Large intestine (tissue), 3 donors: Measurements from ENCODE around the gene INSM1. TPM values are rescaled to one million over a fixed set of nuclear protein-coding genes. Genes with fewer than 3 reads are reported as not detected.

Experiments
- DNase-seq, 2 donors: peaks; one replicate each; pipeline versions ENCODE4 v3.0.0 to v3.0.0-alpha.2; 2013
- H3K27ac ChIP-seq: one replicate; pipeline ENCODE4 v1.5.1; 2013; ENCODE audit warnings: low read length
- H3K27me3 ChIP-seq: 2 replicates; pipeline ENCODE4 v1.6.1; 2013; ENCODE audit warnings: low read length; ENCODE audit not compliant: control insufficient read depth, insufficient read depth
- H3K36me3 ChIP-seq: 2 replicates; pipeline ENCODE4 v1.6.1; 2013; ENCODE audit warnings: low read length; ENCODE audit not compliant: control insufficient read depth, insufficient read depth
- H3K4me1 ChIP-seq: one replicate; pipeline ENCODE4 v1.6.1; 2013; ENCODE audit warnings: low read length; ENCODE audit not compliant: control insufficient read depth, insufficient read depth
- H3K4me3 ChIP-seq: one replicate; pipeline ENCODE4 v1.5.1; 2013; ENCODE audit warnings: low read length
- H3K9me3 ChIP-seq: one replicate; pipeline ENCODE4 v1.6.1; 2013; ENCODE audit warnings: mild to moderate bottlenecking, low read depth, low read length, moderate library complexity; ENCODE audit not compliant: control insufficient read depth
- WGBS: methylation state at CpG from one replicate; pipeline ENCODE4 v1.1.5; 2013; ENCODE audit warnings: low lambda C conversion rate; ENCODE audit not compliant: insufficient coverage; 5-methylcytosine and 5-hydroxymethylcytosine counted together
- polyA plus RNA-seq: library from polyadenylated mRNA; unstranded; fragments of 120-200 nt; gene quantifications from one replicate; pipeline ENCODE4 v1.2.1, GENCODE V29; 2013

Gene INSM1
- polyA plus RNA-seq, 1 donor: 8.2 TPM

- peaks cover 40% of the 10 kb centered on the region for H3K36me3 ChIP-seq
- DNase-seq: no peak
- no peaks in the 10 kb centered on the region for H3K9me3 ChIP-seq
- no peak overlapping the region for H3K4me3 ChIP-seq
- no peak overlapping the region for H3K27ac ChIP-seq
- H3K27me3 ChIP-seq: no peaks in the 10 kb centered on the region
- WGBS: no CpG with 5 or more reads among the region's 4 CpGs
- peaks cover 7% of the 10 kb centered on the region for H3K4me1 ChIP-seq
Measured at GRCh38 chr20:20391115-20391514, 23.2 kb downstream of the INSM1 start.

- DNase-seq: peak; percentile 52 to 64
- Histone ChIP-seq H3K4me1 (peaks cover 7% of the 10 kb centered on the region), H3K27me3 (no peaks in the 10 kb centered on the region), H3K36me3 (peaks cover 42% of the 10 kb centered on the region), H3K4me3 (no peak overlapping the region), H3K27ac (no peak overlapping the region), H3K9me3 (no peaks in the 10 kb centered on the region)
- no CpG with 5 or more reads among the region's 13 CpGs for WGBS
Measured at GRCh38 chr20:20391766-20392165, 23.9 kb downstream of the INSM1 start.

GRCh38 chr20:20393207-20394120, 25.6 kb downstream of the INSM1 start:
- Histone ChIP-seq H3K4me1 (peaks cover 7% of the 10 kb centered on the region), H3K27me3 (no peaks in the 10 kb centered on the region), H3K27ac (no peak overlapping the region), H3K36me3 (peaks cover 46% of the 10 kb centered on the region), H3K4me3 (no peak overlapping the region), H3K9me3 (no peaks in the 10 kb centered on the region)
- DNase-seq: no peak
- WGBS: no CpG with 5 or more reads among the region's 20 CpGs

GRCh38 chr20:20395087-20395486, 27.2 kb downstream of the INSM1 start:
- H3K27me3 ChIP-seq: no peaks in the 10 kb centered on the region
- H3K4me1 ChIP-seq: peaks cover 16% of the 10 kb centered on the region
- no CpG with 5 or more reads among the region's 12 CpGs for WGBS
- H3K4me3 ChIP-seq: no peak overlapping the region
- no peaks in the 10 kb centered on the region for H3K9me3 ChIP-seq
- no peak for DNase-seq
- H3K36me3 ChIP-seq: peaks cover 44% of the 10 kb centered on the region
- no peak overlapping the region for H3K27ac ChIP-seq

DNA sequence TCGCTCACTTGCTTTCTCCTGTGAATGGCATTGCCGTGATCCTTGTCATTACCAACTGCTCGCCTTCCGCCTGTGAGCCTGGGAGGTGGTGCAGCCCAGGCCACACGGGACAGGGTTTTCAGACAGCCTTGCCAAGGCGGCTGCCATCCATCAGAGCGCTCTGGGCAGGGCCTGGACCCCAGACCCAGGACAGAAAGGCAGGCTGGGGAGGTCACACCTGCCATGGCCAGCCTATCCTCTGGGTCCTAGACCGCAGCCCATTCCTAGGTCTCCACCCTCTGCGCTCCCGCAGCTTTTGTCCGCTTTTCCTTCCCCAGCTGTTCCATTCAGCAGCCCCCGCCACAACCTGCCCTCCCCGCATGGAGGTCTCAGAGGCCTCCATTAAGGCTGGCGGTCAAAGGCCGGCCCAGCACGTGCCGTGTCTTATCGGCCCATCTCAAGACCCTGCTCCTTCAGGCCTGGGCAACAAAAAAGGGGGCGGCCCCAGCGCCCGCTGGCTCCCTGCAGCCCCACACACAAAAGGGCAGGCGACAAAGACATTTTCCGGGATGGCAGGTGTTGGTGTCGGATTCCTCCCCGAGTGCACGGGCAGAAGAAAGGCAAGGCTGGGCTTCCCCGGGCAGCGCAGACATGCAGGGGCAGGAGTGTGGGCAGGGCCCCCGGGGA, 28.1 kb downstream of the INSM1 start:
- Histone ChIP-seq H3K36me3 (peaks cover 40% of the 10 kb centered on the region), H3K4me3 (no peak overlapping the region), H3K9me3 (no peaks in the 10 kb centered on the region), H3K27me3 (no peaks in the 10 kb centered on the region), H3K27ac (no peak overlapping the region), H3K4me1 (peaks cover 16% of the 10 kb centered on the region)
- WGBS: no CpG with 5 or more reads among the region's 29 CpGs
- DNase-seq: no peak

- Histone ChIP-seq H3K36me3 (peaks cover 34% of the 10 kb centered on the region), H3K27me3 (no peaks in the 10 kb centered on the region), H3K27ac (no peak overlapping the region), H3K4me3 (no peak overlapping the region), H3K4me1 (peaks cover 15% of the 10 kb centered on the region), H3K9me3 (no peaks in the 10 kb centered on the region)
- DNase-seq: no peak
- WGBS: no CpG with 5 or more reads among the region's 3 CpGs
Measured at GRCh38 chr20:20396794-20397193, 28.9 kb downstream of the INSM1 start.

DNA sequence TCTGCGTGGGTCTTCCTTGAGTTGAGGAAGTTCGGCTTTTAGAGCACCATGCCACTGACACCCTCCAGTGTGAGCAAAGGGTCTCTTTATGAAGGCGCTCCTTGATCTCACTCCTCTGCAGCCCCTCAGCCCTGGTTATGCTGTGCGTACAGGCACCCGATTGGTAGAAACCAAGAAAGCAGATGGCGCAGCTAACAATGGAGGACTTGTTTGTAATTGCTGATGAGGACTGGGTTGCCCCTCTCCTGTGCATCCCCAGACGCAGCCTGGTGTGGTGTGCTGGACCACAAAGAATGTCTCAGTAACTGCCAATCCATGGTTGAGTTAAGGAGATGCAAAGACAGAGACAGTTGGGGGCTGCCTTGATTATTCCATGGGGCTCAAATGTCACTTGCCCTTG, 30.2 kb downstream of the INSM1 start:
- no peak for DNase-seq
- no peaks in the 10 kb centered on the region for H3K27me3 ChIP-seq
- peaks cover 25% of the 10 kb centered on the region for H3K36me3 ChIP-seq
- no peak overlapping the region for H3K27ac ChIP-seq
- no peaks in the 10 kb centered on the region for H3K9me3 ChIP-seq
- no CpG with 5 or more reads among the region's 7 CpGs for WGBS
- no peak overlapping the region for H3K4me3 ChIP-seq
- peaks cover 10% of the 10 kb centered on the region for H3K4me1 ChIP-seq

GRCh38 chr20:20399531-20400500, 31.9 kb downstream of the INSM1 start:
- peaks cover 25% of the 10 kb centered on the region for H3K36me3 ChIP-seq
- H3K9me3 ChIP-seq: no peaks in the 10 kb centered on the region
- H3K4me1 ChIP-seq: peaks cover 10% of the 10 kb centered on the region
- DNase-seq: peak in 1 of 2 donors; percentile 55
- H3K27me3 ChIP-seq: no peaks in the 10 kb centered on the region
- H3K4me3 ChIP-seq: no peak overlapping the region
- H3K27ac ChIP-seq: no peak overlapping the region
- WGBS: 60% methylated on average over 1 of the region's 13 CpGs

DNA sequence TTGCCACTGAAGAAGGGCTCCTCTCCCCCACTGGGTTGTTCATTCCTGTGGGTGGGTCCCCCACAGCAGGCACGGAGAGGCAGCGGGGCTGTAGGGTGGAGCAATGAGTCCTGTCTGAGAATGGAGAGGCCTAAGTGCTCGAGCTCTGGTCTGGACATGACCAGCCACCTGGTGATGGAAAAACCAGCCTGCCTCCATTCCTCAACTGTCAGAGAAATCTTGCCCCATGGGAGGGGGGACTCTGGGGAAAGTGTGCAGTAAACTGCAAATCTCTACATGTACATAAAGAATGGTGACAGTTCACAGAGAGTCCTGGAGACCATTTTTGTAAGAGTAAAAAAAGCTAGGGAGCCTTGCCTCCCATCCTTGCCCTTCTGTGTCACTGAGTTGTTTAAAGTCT, 34.1 kb downstream of the INSM1 start:
- no peak for DNase-seq
- peaks cover 10% of the 10 kb centered on the region for H3K4me1 ChIP-seq
- no peak overlapping the region for H3K4me3 ChIP-seq
- peaks cover 22% of the 10 kb centered on the region for H3K36me3 ChIP-seq
- WGBS: no CpG with 5 or more reads among the region's 3 CpGs
- no peaks in the 10 kb centered on the region for H3K27me3 ChIP-seq
- H3K27ac ChIP-seq: no peak overlapping the region
- H3K9me3 ChIP-seq: no peaks in the 10 kb centered on the region

- WGBS: 100% methylated on average over 1 of the region's 5 CpGs
- peaks cover 21% of the 10 kb centered on the region for H3K36me3 ChIP-seq
Measured at GRCh38 chr20:20404633-20405032, 36.7 kb downstream of the INSM1 start.

More at GRCh38 chr20:20404633-20405032, 36.7 kb downstream of the INSM1 start:
- Histone ChIP-seq H3K27me3 (no peaks in the 10 kb centered on the region), H3K4me1 (peaks cover 5% of the 10 kb centered on the region), H3K4me3 (no peak overlapping the region), H3K9me3 (no peaks in the 10 kb centered on the region), H3K27ac (no peak overlapping the region)
- DNase-seq: no peak
